ENCODE results near the gene PCDH15.

PCDH15 gene

DNA sequence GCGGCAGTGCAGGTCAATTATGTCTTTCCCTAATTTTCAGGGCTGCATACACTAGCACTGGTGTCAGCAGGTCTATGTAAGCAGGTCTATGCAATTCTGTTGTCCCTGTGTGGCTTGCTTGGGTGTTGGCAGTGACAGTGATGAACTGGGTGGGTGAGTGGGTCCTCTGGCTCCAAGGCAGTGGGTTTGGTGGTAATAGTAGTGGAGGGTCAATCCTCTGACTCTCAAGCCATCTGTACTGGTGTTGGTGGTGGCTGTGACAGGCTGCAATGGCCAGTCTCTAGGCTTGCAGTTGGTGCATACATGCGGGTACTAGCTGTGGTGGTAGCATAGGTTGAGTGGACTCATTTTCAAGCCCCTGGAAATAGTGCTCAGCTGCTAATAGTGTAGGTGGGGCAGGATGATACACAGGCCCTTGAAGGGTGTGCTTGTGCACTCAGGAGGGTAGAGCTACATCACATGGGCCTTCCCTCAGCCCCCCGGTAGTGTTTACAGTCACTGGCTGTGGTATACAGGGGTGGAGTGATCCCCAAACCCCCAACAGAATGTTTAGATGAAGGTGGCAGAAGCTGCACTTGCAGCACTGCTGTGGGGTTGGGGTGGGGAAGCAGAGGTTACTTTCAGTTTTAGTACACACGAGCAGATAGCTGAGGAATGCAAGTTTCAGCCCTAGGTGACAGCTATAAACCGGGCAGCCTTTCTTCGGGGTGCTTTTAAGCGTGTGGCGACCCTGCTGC lies 331.3 kb downstream of the PCDH15 start:
- no peak for DNase-seq (ENCODE audit: low read depth)
- TF ChIP-seq, protein P1, sequence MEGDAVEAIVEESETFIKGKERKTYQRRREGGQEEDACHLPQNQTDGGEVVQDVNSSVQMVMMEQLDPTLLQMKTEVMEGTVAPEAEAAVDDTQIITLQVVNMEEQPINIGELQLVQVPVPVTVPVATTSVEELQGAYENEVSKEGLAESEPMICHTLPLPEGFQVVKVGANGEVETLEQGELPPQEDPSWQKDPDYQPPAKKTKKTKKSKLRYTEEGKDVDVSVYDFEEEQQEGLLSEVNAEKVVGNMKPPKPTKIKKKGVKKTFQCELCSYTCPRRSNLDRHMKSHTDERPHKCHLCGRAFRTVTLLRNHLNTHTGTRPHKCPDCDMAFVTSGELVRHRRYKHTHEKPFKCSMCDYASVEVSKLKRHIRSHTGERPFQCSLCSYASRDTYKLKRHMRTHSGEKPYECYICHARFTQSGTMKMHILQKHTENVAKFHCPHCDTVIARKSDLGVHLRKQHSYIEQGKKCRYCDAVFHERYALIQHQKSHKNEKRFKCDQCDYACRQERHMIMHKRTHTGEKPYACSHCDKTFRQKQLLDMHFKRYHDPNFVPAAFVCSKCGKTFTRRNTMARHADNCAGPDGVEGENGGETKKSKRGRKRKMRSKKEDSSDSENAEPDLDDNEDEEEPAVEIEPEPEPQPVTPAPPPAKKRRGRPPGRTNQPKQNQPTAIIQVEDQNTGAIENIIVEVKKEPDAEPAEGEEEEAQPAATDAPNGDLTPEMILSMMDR (IDR thresholded peaks at IDR 0.05; ENCODE audit: control insufficient read depth, extremely low read depth, insufficient read depth) = no peak
- no peak overlapping the region for H3K4me3 ChIP-seq (ENCODE audit: low read depth, low read length)

DNA sequence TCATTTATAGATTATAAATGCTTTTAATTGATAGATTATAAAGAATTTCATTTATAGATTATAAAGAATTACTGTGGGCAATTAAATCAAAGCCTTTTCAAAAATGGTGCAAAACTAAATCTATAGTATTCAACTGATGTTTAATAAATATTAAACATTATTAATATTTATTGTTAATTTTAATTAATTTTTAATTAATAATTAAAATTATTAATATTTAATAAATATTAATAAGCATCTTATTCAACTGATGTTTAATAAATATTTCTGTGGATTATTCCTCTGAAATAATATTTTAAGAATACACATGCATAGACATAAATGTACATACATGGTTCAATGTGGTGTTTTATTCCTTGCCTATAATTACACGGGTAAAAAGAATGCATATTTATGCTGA lies 346.8 kb downstream of the PCDH15 start:
- TF ChIP-seq, protein P1 (IDR thresholded peaks at IDR 0.05; ENCODE audit: control insufficient read depth, extremely low read depth, insufficient read depth) = no peak
- no peak for DNase-seq (ENCODE audit: low read depth)
- no peak overlapping the region for H3K4me3 ChIP-seq (ENCODE audit: low read depth, low read length)

DNA sequence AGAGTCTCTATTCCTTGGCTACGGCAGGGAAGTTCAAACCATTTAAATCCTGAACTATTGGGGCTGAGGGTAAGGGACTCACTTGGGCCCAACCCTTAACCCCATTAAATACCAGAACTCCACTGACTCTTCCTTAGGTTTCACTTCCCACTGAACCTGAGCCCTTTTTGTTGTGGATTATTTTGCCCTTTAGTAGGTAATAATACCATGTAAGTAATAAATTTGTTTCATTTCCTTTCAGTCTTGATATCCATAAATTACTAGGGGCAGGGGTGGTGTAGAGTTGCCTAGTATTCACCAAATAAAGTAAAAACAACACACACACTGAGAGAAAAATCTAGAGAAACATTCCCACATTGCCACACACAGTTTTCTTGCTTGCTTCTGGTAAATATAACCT lies 352.0 kb downstream of the PCDH15 start:
- TF ChIP-seq, protein P1 (IDR thresholded peaks at IDR 0.05; ENCODE audit: control insufficient read depth, extremely low read depth, insufficient read depth) = no peak
- no peak for DNase-seq (ENCODE audit: low read depth)
- no peak overlapping the region for H3K4me3 ChIP-seq (ENCODE audit: low read depth, low read length)

DNA sequence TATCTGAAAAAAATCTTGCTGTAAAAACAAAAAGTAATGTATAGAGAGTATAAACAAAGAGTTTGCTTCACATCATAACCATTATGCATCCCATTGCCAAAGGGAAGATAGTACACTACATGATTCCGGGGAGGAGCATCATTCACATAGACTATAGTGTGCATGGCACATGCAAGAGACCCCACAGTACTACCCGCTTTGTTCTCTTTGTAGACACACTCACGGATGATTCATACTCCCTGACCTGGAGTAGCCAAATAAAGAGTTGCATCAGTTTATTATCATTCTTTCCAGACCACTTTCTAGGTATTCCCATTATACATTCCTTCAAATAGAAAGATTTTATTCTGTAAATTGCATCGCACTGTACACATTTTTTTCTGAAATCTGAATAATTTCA lies 356.9 kb downstream of the PCDH15 start:
- no peak for DNase-seq (ENCODE audit: low read depth)
- TF ChIP-seq, protein P1 (IDR thresholded peaks at IDR 0.05; ENCODE audit: control insufficient read depth, extremely low read depth, insufficient read depth) = no peak
- H3K4me3 ChIP-seq (ENCODE audit: low read depth, low read length) = no peak overlapping the region

DNA sequence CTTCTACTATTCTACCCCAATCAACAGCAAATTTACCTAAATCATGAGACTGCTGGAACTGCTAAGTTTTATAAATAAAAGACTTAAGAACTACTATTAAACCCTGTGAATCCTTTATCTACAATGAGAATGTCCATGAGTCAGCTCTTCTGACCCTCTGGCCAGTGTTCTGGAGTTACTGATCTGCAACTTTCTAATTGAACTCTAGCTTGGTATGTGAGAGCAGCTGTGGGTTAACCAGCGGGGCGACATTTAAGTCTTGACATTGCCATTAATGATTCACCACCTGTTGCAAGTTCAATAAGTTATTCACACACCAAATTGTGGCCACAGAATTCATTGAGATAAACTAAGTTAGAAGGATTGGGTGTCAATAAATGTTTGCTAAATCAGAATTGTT lies 359.8 kb downstream of the PCDH15 start:
- TF ChIP-seq, protein P1 (IDR thresholded peaks at IDR 0.05; ENCODE audit: control insufficient read depth, extremely low read depth, insufficient read depth) = no peak
- H3K4me3 ChIP-seq (ENCODE audit: low read depth, low read length) = no peak overlapping the region
- no peak for DNase-seq (ENCODE audit: low read depth)

DNA sequence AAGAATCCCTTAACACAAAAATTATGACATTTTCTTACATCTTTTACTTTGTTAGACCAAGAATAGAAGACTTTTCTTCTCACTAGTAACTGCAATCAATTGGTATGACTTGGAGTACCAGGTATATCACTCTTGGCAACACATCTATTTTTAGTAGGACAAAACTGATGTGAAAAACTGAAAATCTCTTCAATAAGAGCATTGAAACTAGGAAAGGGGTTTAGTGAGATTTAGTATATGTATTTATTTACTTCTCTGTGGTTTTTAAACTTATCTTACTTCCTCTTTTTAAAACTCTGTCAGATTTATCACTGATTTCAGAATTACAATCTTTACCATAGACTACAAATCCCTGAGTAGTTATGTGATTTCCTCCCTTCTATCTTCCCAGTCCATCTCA lies 366.2 kb downstream of the PCDH15 start:
- DNase-seq (ENCODE audit: low read depth) = no peak
- H3K4me3 ChIP-seq (ENCODE audit: low read depth, low read length) = no peak overlapping the region
- TF ChIP-seq, protein P1 (IDR thresholded peaks at IDR 0.05; ENCODE audit: control insufficient read depth, extremely low read depth, insufficient read depth) = no peak

DNA sequence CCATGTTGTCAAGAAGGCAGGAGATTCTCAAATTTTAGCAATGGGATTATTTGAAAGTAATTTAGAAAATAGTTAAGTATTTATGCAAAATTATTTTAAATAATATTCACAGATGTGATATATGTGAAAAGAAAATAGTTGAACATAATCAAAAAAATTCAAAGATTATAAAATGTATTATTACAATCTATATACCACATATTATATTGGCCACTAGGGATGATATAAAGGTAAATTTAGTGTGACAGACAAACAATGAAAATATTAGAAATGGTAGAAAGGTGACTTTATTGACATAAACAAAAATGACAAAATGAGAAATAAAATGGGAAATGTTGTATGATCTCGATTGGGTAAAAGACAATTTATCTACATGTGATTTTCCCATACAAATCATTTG lies 385.5 kb downstream of the PCDH15 start:
- TF ChIP-seq, protein P1 (IDR thresholded peaks at IDR 0.05; ENCODE audit: control insufficient read depth, extremely low read depth, insufficient read depth) = no peak
- no peak overlapping the region for H3K4me3 ChIP-seq (ENCODE audit: low read depth, low read length)
- no peak for DNase-seq (ENCODE audit: low read depth)
